HPDE6-E6E7 (cell line): ENCODE data around the gene SIRT2.
"Not testable (repeated sequence)": the region's sequence is repeated elsewhere in the genome, so short reads cannot be mapped to it uniquely, and the experiment has no call there.

Experiments used
- DNase-seq: peaks from one replicate; pipeline ENCODE4 v3.0.0; 2011; ENCODE audit warnings: missing footprints; ENCODE audit errors: extremely low spot score

SIRT2 gene

GRCh38 chr19:38830039-38830733 lies 69.2 kb downstream of the SIRT2 start:
- no peak for DNase-seq

- DNase-seq = not testable (repeated sequence)
Measured at GRCh38 chr19:38829203-38829602, 70.2 kb downstream of the SIRT2 start.
